ENCODE data around the gene SELENOP.

Gene SELENOP

GRCh38 chr5:42810834-42811590 lies 680 bp downstream of the SELENOP start:
- TF ChIP-seq GATA2 (IDR thresholded peaks at IDR 0.05; ENCODE audit: low read depth, low read length) (no peak), GATA3 (IDR thresholded peaks at IDR 0.05; ENCODE audit: low read depth, low read length) (no peak)

DNA sequence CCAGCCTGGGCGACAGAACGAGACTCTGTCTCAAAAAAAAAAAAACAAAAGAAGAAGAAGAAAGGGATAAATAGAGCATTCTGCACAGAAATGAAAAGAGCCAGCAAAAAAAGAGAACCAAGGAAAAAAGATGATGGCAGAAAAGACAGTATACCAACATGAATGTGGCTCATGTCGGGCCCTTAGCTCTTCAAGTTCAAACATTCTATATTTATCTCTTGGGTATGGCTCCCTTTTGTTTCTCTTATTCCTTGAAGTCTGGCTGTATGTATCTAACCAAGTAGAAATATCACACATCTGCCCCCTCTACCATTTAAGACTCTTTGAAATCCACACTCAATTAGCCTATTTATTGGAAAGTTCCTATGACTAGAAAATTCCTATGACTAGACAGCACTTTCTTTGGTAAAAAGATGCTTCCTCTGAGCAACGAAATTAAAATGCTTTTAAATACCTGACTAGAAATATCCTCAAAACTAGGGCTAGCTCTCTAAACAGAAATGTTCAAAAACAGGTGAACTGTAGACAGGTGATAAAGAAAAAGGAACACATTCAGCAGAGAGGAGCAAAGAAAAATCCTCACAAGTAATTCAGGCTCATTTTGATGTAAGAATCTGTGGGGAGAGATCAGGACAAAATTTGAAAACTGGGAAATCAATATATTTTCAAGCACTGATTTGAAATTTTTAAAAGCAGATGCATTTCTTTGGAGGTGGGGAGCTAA lies 2.6 kb downstream of the SELENOP start:
- TF ChIP-seq GATA3 (IDR thresholded peaks at IDR 0.05; ENCODE audit: low read depth, low read length) (no peak), GATA2 (IDR thresholded peaks at IDR 0.05; ENCODE audit: low read depth, low read length) (no peak)

DNA sequence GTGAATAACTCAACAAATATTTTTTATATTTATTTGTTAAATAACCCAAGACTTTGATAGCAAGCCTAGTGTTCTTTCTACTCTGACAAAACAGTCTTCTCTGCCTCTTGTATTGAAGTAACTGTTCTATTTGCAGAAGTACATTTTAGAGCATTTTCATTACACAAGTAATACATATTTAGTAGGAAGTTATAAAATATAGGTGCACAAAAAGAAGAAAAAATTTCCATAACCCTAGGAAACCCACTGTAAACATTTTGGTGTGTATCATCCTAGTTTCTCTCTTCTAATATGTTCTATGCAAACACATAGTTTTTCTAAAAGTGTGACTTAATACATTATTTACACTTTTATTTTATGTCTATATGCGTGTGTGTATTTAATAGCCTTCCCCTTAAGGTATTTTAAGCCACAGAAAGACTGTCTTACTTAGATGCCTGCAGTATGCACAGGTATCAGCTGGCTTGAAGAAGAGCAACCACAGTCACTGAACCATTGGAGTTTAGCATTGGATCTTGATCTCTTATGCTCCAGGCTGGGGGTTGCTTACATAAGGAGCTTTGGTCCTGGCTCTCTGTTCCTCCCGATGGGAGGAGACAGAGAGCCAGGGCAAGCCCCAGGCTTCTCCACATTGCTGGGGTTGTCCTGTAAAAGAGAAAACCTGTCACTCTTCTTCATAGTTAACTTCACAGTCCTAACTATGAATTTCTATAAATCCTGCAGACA lies 3.8 kb downstream of the SELENOP start:
- TF ChIP-seq GATA3 (IDR thresholded peaks at IDR 0.05; ENCODE audit: low read depth, low read length) (no peak), GATA2 (IDR thresholded peaks at IDR 0.05; ENCODE audit: low read depth, low read length) (no peak)

- TF ChIP-seq GATA3 (IDR thresholded peaks at IDR 0.05; ENCODE audit: low read depth, low read length) (no peak), GATA2 (IDR thresholded peaks at IDR 0.05; ENCODE audit: low read depth, low read length) (no peak)
Measured at GRCh38 chr5:42806701-42807262, 4.9 kb downstream of the SELENOP start.

DNA sequence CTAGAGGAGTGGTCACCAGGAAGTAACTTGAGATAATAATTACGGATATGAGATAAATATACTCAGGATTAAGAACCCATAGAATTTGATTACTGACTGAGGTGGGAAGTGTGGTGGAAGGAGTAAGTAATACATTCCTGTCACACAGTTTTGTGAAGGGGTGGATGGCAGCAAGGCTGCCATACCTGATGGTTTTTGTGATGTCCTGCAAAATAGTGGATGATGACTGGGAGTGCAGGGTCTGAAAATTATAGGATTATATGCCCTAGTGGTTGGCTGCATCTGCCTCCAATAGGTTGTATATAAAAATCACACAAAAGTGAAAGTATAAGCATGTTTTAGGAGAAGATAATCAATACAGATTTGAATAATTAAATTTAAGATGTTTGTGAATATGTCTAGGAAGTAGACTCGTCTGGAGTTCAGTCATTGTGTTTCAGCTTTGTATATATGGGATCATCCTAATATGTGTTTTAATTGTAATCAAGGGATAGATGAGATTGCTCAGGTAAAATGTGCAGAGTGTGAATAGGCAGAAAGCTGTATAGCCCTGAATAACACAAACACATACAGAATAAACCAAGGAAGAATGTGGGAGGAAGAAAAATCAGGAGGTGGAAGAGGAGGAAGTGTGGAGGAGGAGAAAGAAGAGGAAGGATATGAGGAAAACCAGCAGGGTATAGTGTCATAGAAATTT lies 5.5 kb downstream of the SELENOP start:
- no peak for TF ChIP-seq GATA3 (IDR thresholded peaks at IDR 0.05; ENCODE audit: low read depth, low read length)
- no peak for TF ChIP-seq GATA2 (IDR thresholded peaks at IDR 0.05; ENCODE audit: low read depth, low read length)

DNA sequence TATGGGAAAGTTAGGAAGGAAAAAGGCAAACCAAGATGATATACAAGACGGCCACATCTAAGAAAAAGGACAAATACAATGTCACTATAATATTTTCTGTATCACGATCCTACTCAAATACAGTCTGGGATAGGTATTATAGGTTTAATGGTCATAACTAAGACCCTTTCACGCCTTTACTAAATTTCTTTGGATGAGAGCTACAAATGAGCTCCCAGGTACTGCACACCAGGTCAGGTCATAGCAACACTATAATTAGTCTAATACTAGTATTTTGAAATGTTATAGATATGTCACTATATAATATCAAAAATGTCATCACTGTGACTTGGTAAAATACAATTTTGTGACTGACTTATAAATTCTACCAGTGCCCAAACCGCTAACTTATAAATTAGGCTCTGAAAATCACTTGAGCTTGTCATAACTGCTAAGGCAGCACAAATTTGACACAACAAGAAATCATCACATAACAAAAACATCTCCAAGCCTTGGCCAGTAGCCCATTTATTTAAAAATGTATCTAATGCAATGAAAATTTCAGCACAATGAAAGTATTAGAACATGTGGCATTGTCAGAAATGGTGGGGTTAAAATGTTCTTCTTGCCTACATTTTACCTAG lies 6.9 kb downstream of the SELENOP start:
- TF ChIP-seq GATA3 (IDR thresholded peaks at IDR 0.05; ENCODE audit: low read depth, low read length) (no peak), GATA2 (IDR thresholded peaks at IDR 0.05; ENCODE audit: low read depth, low read length) (no peak)

DNA sequence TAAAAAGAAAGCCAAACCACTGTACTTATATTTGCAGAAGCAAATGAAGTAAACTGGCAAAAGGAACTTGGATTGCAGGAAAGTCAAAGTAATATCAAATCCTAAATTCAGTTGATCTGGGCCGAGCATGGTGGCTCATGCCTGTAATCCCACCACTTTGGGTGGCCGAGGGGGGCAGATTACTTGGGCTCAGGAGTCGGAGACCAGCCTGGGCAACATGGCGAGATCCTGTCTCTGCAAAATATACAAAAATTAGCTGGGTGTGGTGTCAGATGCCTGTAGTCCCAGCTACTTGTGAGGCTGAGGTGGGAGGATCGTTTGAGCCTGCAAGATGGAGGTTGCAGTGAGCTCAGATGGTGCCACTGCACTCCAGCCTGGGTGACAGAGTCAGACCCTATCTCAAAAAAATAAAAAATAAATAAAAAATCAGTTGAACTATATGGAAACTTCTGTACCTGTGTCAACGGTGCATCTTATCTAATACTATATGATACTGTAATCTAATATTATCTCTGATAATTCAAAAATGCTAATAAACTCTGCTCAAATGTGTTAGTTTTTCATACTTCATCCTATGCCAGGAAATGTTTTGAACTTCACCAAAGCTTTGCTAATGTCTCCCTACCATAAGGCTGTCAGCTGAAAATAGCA lies 10.1 kb downstream of the SELENOP start:
- no peak for TF ChIP-seq GATA3 (IDR thresholded peaks at IDR 0.05; ENCODE audit: low read depth, low read length)
- TF ChIP-seq GATA2 (IDR thresholded peaks at IDR 0.05; ENCODE audit: low read depth, low read length): no peak

DNA sequence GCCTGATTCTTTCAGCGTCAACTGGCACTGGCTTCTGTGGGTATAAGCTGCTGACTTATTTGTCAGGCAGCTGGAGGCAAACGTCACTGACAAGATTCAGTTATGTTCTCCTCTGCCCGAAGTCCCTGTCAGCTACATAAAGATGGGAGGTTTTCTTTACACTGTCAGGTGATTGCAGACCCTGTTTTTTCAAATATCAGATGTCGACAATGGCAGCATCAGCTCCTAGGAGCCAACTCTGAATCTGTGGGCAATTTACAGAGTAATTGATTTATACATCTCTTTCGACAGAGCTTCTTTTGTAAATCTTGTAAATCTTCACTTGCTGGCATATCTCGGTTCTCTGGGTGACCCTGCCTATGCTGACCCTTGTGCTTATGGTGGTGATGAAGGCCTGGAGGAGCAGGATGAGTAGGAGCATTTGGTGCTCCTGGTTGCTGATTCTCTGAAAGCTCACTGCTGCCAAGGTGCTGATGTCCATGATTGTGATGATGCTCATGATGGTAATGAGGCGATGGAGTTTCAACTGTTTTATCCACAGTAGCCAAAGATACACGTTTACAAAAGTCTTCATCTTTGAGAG lies 10.9 kb downstream of the SELENOP start:
- no peak for TF ChIP-seq GATA2 (IDR thresholded peaks at IDR 0.05; ENCODE audit: low read depth, low read length)
- TF ChIP-seq GATA3 (IDR thresholded peaks at IDR 0.05; ENCODE audit: low read depth, low read length): no peak

GRCh38 chr5:42799668-42800114 lies 12.0 kb downstream of the SELENOP start:
- TF ChIP-seq GATA3 (IDR thresholded peaks at IDR 0.05; ENCODE audit: low read depth, low read length) (no peak), GATA2 (IDR thresholded peaks at IDR 0.05; ENCODE audit: low read depth, low read length) (no peak)

DNA sequence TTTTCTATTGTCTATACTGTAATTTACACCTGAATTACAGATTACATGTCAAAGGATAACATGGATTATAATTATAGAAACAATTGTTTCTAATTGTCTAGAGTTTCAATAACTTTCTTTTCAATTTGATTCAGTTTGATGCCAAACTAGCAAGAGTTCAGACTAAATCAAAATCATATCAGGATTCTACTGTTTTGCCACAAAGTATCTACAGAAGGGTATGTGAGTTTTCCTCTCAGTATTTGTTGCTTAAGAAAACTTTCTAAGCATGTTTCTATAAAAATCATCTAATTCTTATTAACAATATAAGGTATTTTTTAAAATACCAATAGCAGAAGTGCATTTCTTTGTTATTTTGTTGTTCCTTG lies 12.5 kb downstream of the SELENOP start:
- TF ChIP-seq GATA2 (IDR thresholded peaks at IDR 0.05; ENCODE audit: low read depth, low read length) (no peak), GATA3 (IDR thresholded peaks at IDR 0.05; ENCODE audit: low read depth, low read length) (no peak)

DNA sequence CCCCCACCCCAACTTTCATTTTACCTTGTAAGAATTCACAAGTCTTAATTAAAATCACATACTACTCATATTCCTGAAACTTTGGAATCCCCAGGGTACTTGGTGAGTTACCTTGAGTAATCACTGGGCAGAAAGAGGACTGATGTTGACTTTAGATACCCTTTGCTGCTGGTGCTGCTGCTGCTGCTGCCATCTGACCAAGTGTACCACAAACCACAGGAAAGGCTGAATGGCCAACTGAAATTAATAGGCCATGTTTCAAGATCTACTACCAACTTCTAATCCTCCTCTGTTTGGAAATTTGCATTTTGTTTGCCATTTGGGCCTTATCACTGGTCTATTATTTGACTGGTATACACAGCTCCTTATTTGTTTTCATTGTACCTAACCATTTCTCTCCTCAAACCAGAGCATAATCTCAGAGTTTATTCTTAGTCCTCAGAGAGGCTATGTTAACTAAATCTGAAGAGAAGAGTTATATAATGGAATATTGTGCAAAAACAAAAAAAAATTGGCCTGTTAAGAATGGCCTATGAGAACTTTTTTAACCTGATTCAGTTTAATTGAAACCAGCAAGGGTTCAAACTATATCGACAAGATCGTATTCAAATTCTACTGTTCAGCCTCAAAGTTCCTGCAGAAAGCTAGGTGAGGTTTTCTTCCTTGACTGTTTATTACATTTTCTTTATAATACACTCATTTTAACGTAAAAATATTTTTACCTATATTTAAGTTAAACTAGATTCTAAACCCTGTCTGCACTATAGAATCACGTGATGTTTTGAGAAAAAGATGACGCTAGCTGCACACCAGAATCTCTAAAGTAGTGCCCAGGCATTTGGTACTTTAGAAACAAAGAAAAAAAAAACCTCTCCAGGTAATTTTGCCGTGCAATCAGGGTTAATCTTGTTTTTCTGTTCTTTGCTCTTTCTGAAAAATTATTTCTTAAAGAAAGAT lies 13.1 kb downstream of the SELENOP start:
- TF ChIP-seq GATA3 (IDR thresholded peaks at IDR 0.05; ENCODE audit: low read depth, low read length): no peak
- TF ChIP-seq GATA2 (IDR thresholded peaks at IDR 0.05; ENCODE audit: low read depth, low read length): no peak
